ENCODE results near the gene LAMTOR4.

Gene LAMTOR4

GRCh38 chr7:100171840-100172239, 23.1 kb downstream of the LAMTOR4 start:
- Histone ChIP-seq H3K27me3 (ENCODE audit: insufficient read depth, poor library complexity, severe bottlenecking) (peaks cover 22% of the 10 kb centered on the region), H3K27ac (replicated peaks) (no peak overlapping the region), H3K4me3 (replicated peaks; ENCODE audit: insufficient read depth, low read length) (no peak overlapping the region)
- DNase-seq (ENCODE audit: low read depth in 1 of 2, low spot score in 1 of 2) = no peak
- TF ChIP-seq SPI1 (IDR thresholded peaks at IDR 0.05; ENCODE audit: borderline replicate concordance, low read depth) (no peak), GABPA (IDR thresholded peaks at IDR 0.05; ENCODE audit: low read depth) (no peak), POLR2AphosphoS5 (IDR thresholded peaks at IDR 0.05; ENCODE audit: low read depth) (no peak), CTCF (IDR thresholded peaks at IDR 0.05; ENCODE audit: insufficient read depth, low read length) (no peak), REST (IDR thresholded peaks at IDR 0.05; ENCODE audit: insufficient replicate concordance, low read depth) (no peak)

- TF ChIP-seq CTCF (IDR thresholded peaks at IDR 0.05; ENCODE audit: insufficient read depth, low read length) (no peak), SPI1 (IDR thresholded peaks at IDR 0.05; ENCODE audit: borderline replicate concordance, low read depth) (no peak), GABPA (IDR thresholded peaks at IDR 0.05; ENCODE audit: low read depth) (no peak), POLR2AphosphoS5 (IDR thresholded peaks at IDR 0.05; ENCODE audit: low read depth) (no peak), REST (IDR thresholded peaks at IDR 0.05; ENCODE audit: insufficient replicate concordance, low read depth) (no peak)
- Histone ChIP-seq H3K27me3 (ENCODE audit: insufficient read depth, poor library complexity, severe bottlenecking) (peaks cover 8% of the 10 kb centered on the region), H3K27ac (replicated peaks) (no peak overlapping the region), H3K4me3 (replicated peaks; ENCODE audit: insufficient read depth, low read length) (no peak overlapping the region)
- no peak for DNase-seq (ENCODE audit: low read depth in 1 of 2, low spot score in 1 of 2)
These were observed 25.2 kb downstream of the LAMTOR4 start for GRCh38 chr7:100173806-100174495.

- TF ChIP-seq GABPA (IDR thresholded peaks at IDR 0.05; ENCODE audit: low read depth) (no peak), POLR2AphosphoS5 (IDR thresholded peaks at IDR 0.05; ENCODE audit: low read depth) (no peak), CTCF (IDR thresholded peaks at IDR 0.05; ENCODE audit: insufficient read depth, low read length) (no peak), REST (IDR thresholded peaks at IDR 0.05; ENCODE audit: insufficient replicate concordance, low read depth) (no peak), SPI1 (IDR thresholded peaks at IDR 0.05; ENCODE audit: borderline replicate concordance, low read depth) (no peak)
- Histone ChIP-seq H3K27me3 (ENCODE audit: insufficient read depth, poor library complexity, severe bottlenecking) (peaks cover 8% of the 10 kb centered on the region), H3K27ac (replicated peaks) (no peak overlapping the region), H3K4me3 (replicated peaks; ENCODE audit: insufficient read depth, low read length) (no peak overlapping the region)
- no peak for DNase-seq (ENCODE audit: low read depth in 1 of 2, low spot score in 1 of 2)
These were observed 25.9 kb downstream of the LAMTOR4 start for GRCh38 chr7:100174582-100174981.

All from HL-60 (cell line).